Measurements from ENCODE around the gene RAB24.

The RAB24 gene

GRCh38 chr5:177336603-177337494 lies 33.3 kb upstream of the RAB24 start:
- H3K4me1 Mint-ChIP-seq (ENCODE audit: low read depth), result peaks cover 11% of the 10 kb centered on the region
- DNase-seq (ENCODE audit: low spot score), result no peak
- H3K9me3 Mint-ChIP-seq, result no peaks in the 10 kb centered on the region
- H3K27ac Mint-ChIP-seq, result no peak overlapping the region
- no peaks in the 10 kb centered on the region for H3K27me3 Mint-ChIP-seq (ENCODE audit: low read depth)
- H3K4me3 Mint-ChIP-seq, result no peak overlapping the region
- H3K36me3 Mint-ChIP-seq (ENCODE audit: low read depth), result peaks cover 52% of the 10 kb centered on the region

GRCh38 chr5:177336112-177336511 lies 32.6 kb upstream of the RAB24 start:
- H3K27me3 Mint-ChIP-seq (ENCODE audit: low read depth), result no peaks in the 10 kb centered on the region
- no peaks in the 10 kb centered on the region for H3K9me3 Mint-ChIP-seq
- no peak overlapping the region for H3K4me3 Mint-ChIP-seq
- peaks cover 6% of the 10 kb centered on the region for H3K4me1 Mint-ChIP-seq (ENCODE audit: low read depth)
- DNase-seq (ENCODE audit: low spot score), result no peak
- peaks cover 49% of the 10 kb centered on the region for H3K36me3 Mint-ChIP-seq (ENCODE audit: low read depth)
- H3K27ac Mint-ChIP-seq, result peak overlapping the region; percentile 15

- Mint-ChIP-seq H3K4me1 (ENCODE audit: low read depth) (peaks cover 6% of the 10 kb centered on the region), H3K27ac (no peak overlapping the region), H3K4me3 (no peak overlapping the region), H3K9me3 (no peaks in the 10 kb centered on the region), H3K36me3 (ENCODE audit: low read depth) (peaks cover 52% of the 10 kb centered on the region), H3K27me3 (ENCODE audit: low read depth) (no peaks in the 10 kb centered on the region)
- DNase-seq (ENCODE audit: low spot score), result no peak
Measured at GRCh38 chr5:177335701-177336065, 32.2 kb upstream of the RAB24 start.

GRCh38 chr5:177334781-177335700 lies 31.5 kb upstream of the RAB24 start:
- Mint-ChIP-seq H3K9me3 (no peaks in the 10 kb centered on the region), H3K4me3 (no peak overlapping the region), H3K36me3 (ENCODE audit: low read depth) (peaks cover 53% of the 10 kb centered on the region), H3K4me1 (ENCODE audit: low read depth) (peaks cover 4% of the 10 kb centered on the region), H3K27ac (no peak overlapping the region), H3K27me3 (ENCODE audit: low read depth) (no peaks in the 10 kb centered on the region)
- DNase-seq (ENCODE audit: low spot score), result no peak

- no peaks in the 10 kb centered on the region for H3K4me1 Mint-ChIP-seq (ENCODE audit: low read depth)
- H3K36me3 Mint-ChIP-seq (ENCODE audit: low read depth), result peaks cover 50% of the 10 kb centered on the region
- no peak overlapping the region for H3K27ac Mint-ChIP-seq
- no peaks in the 10 kb centered on the region for H3K27me3 Mint-ChIP-seq (ENCODE audit: low read depth)
- no peak for DNase-seq (ENCODE audit: low spot score)
- no peaks in the 10 kb centered on the region for H3K9me3 Mint-ChIP-seq
- no peak overlapping the region for H3K4me3 Mint-ChIP-seq
Measured at GRCh38 chr5:177334155-177334551, 30.6 kb upstream of the RAB24 start.

- DNase-seq (ENCODE audit: low spot score), result no peak
- Mint-ChIP-seq H3K4me3 (no peak overlapping the region), H3K36me3 (ENCODE audit: low read depth) (peaks cover 44% of the 10 kb centered on the region), H3K27ac (no peak overlapping the region), H3K4me1 (ENCODE audit: low read depth) (no peaks in the 10 kb centered on the region), H3K27me3 (ENCODE audit: low read depth) (no peaks in the 10 kb centered on the region), H3K9me3 (no peaks in the 10 kb centered on the region)
Measured at GRCh38 chr5:177333420-177334154, 30.1 kb upstream of the RAB24 start.

- no peak overlapping the region for H3K4me3 Mint-ChIP-seq
- H3K9me3 Mint-ChIP-seq, result no peaks in the 10 kb centered on the region
- DNase-seq (ENCODE audit: low spot score), result no peak
- peaks cover 44% of the 10 kb centered on the region for H3K36me3 Mint-ChIP-seq (ENCODE audit: low read depth)
- H3K27ac Mint-ChIP-seq, result no peak overlapping the region
- H3K4me1 Mint-ChIP-seq (ENCODE audit: low read depth), result peaks cover under 1% of the 10 kb centered on the region
- no peaks in the 10 kb centered on the region for H3K27me3 Mint-ChIP-seq (ENCODE audit: low read depth)
Measured at GRCh38 chr5:177332896-177333260, 29.4 kb upstream of the RAB24 start.

GRCh38 chr5:177332031-177332895 lies 28.7 kb upstream of the RAB24 start:
- H3K9me3 Mint-ChIP-seq, result no peaks in the 10 kb centered on the region
- no peak overlapping the region for H3K27ac Mint-ChIP-seq
- peaks cover 49% of the 10 kb centered on the region for H3K36me3 Mint-ChIP-seq (ENCODE audit: low read depth)
- no peak overlapping the region for H3K4me3 Mint-ChIP-seq
- no peak for DNase-seq (ENCODE audit: low spot score)
- H3K4me1 Mint-ChIP-seq (ENCODE audit: low read depth), result peaks cover 2% of the 10 kb centered on the region
- H3K27me3 Mint-ChIP-seq (ENCODE audit: low read depth), result no peaks in the 10 kb centered on the region

GRCh38 chr5:177330991-177331842 lies 27.7 kb upstream of the RAB24 start:
- Mint-ChIP-seq H3K27me3 (ENCODE audit: low read depth) (no peaks in the 10 kb centered on the region), H3K9me3 (no peaks in the 10 kb centered on the region), H3K27ac (no peak overlapping the region), H3K36me3 (ENCODE audit: low read depth) (peaks cover 44% of the 10 kb centered on the region), H3K4me1 (ENCODE audit: low read depth) (peaks cover 2% of the 10 kb centered on the region), H3K4me3 (no peak overlapping the region)
- no peak for DNase-seq (ENCODE audit: low spot score)

- H3K36me3 Mint-ChIP-seq (ENCODE audit: low read depth), result peaks cover 33% of the 10 kb centered on the region
Measured at GRCh38 chr5:177329883-177330282, 26.4 kb upstream of the RAB24 start.

GRCh38 chr5:177328545-177329231 lies 25.2 kb upstream of the RAB24 start:
- no peak overlapping the region for H3K27ac Mint-ChIP-seq
- peaks cover 6% of the 10 kb centered on the region for H3K4me1 Mint-ChIP-seq (ENCODE audit: low read depth)
- H3K9me3 Mint-ChIP-seq, result no peaks in the 10 kb centered on the region
- no peaks in the 10 kb centered on the region for H3K27me3 Mint-ChIP-seq (ENCODE audit: low read depth)
- no peak for DNase-seq (ENCODE audit: low spot score)
- H3K36me3 Mint-ChIP-seq (ENCODE audit: low read depth), result peaks cover 24% of the 10 kb centered on the region
- H3K4me3 Mint-ChIP-seq, result no peak overlapping the region

More at GRCh38 chr5:177329883-177330282, 26.4 kb upstream of the RAB24 start:
- Mint-ChIP-seq H3K9me3 (no peaks in the 10 kb centered on the region), H3K4me1 (ENCODE audit: low read depth) (peaks cover 2% of the 10 kb centered on the region), H3K4me3 (no peak overlapping the region), H3K27ac (no peak overlapping the region), H3K27me3 (ENCODE audit: low read depth) (no peaks in the 10 kb centered on the region)
- no peak for DNase-seq (ENCODE audit: low spot score)

Data from T-helper 2 cell treated with Interferon-gamma antibody and Interleukin-4, amounts not matched to agents 5 μg/mL and 100 μg/mL, for 36 hours (primary cell).